Epithelial cell of esophagus (primary cell): Measurements from ENCODE around the gene ZNF503.

Experiments used
- DNase-seq: peaks from one replicate; pipeline ENCODE4 v3.0.0; 2010; ENCODE audit warnings: low read depth
- H3K4me3 ChIP-seq: 2 replicates; pipeline ENCODE4 v1.5.1; 2011; ENCODE audit warnings: mild to moderate bottlenecking, low read length, control low read depth
- CTCF ChIP-seq: IDR thresholded peaks from 2 replicates; pipeline ENCODE4 v1.5.1; 2011; ENCODE audit warnings: low read depth, mild to moderate bottlenecking, low read length, control low read depth, inconsistent platforms; ENCODE audit not compliant: insufficient read depth; ENCODE audit errors: missing control alignments

Gene ZNF503

GRCh38 chr10:75414527-75414926 lies 13.0 kb upstream of the ZNF503 start:
- no peak overlapping the region for H3K4me3 ChIP-seq
- no peak for DNase-seq
- no peak for TF ChIP-seq CTCF

- peak; percentile 41 for TF ChIP-seq CTCF
- H3K4me3 ChIP-seq, result peak overlapping the region; percentile 78
- DNase-seq, result peak; percentile 95
These were observed 8.8 kb upstream of the ZNF503 start for GRCh38 chr10:75410132-75411005.

- peak; percentile 36 for TF ChIP-seq CTCF
- DNase-seq, result peak; percentile 83
- peak overlapping the region; percentile 78 for H3K4me3 ChIP-seq
These were observed 7.6 kb upstream of the ZNF503 start for GRCh38 chr10:75408911-75409885.

GRCh38 chr10:75408509-75408875 lies 6.9 kb upstream of the ZNF503 start:
- peak; percentile 39 for DNase-seq
- peak overlapping the region; percentile 78 for H3K4me3 ChIP-seq
- no peak for TF ChIP-seq CTCF

- H3K4me3 ChIP-seq, result peak overlapping the region; percentile 78
- peak; percentile 51 for DNase-seq
- no peak for TF ChIP-seq CTCF
These were observed 6.3 kb upstream of the ZNF503 start for GRCh38 chr10:75407713-75408508.

GRCh38 chr10:75407224-75407712 lies 5.7 kb upstream of the ZNF503 start:
- peak overlapping the region; percentile 78 for H3K4me3 ChIP-seq
- DNase-seq, result peak; percentile 47
- no peak for TF ChIP-seq CTCF
